Measurements from ENCODE around the gene SYCP2. TPM values are rescaled to one million over a fixed set of nuclear protein-coding genes. Genes with fewer than 3 reads are reported as not detected.

Gene SYCP2
- polyA plus RNA-seq, 1 of the 3 experiments (the other 2 are of a cell fraction): 0.76 TPM

GRCh38 chr20:59949911-59950310 lies 16.5 kb upstream of the SYCP2 start:
- H2AFZ ChIP-seq (ENCODE audit: low read depth): no peak overlapping the region
- no peak overlapping the region for H3K4me2 ChIP-seq
- no peak overlapping the region for H3K4me3 ChIP-seq (ENCODE audit: low read depth in 2 of 2, low read length in 1 of 2)
- H3K27ac ChIP-seq (ENCODE audit: low read depth in 2 of 2, low read length in 1 of 2): no peak overlapping the region
- no peaks in the 10 kb centered on the region for H3K9me3 ChIP-seq
- no peaks in the 10 kb centered on the region for H3K27me3 ChIP-seq (ENCODE audit: insufficient read depth)
- H3K4me1 ChIP-seq (ENCODE audit: control insufficient read depth in 1 of 2, insufficient read depth in 2 of 2, low read depth in 1 of 2, low read length in 1 of 2): peaks cover 0 to 2% of the 10 kb centered on the region in 2 experiments; a peak in 1 of 4 replicates
- ChIA-PET CTCF (interaction anchor here (1.2 to 10.9 kb wide), 5 partner anchors 9 to 99 kb away, joined by 3 to 95 read pairs (median 6); partner anchors contain the start of genes CDH26, FAM217B, PPP1R3D and SYCP2), POLR2A (no interaction called here)
- H3F3A ChIP-seq (replicated peaks; ENCODE audit: insufficient read depth): no peaks in the 10 kb centered on the region
- no peaks in the 10 kb centered on the region for H3K79me2 ChIP-seq (ENCODE audit: insufficient read depth)
- H3K9ac ChIP-seq: no peak overlapping the region
- TF ChIP-seq CTCF (IDR thresholded peaks at IDR 0.05) (no peak), EP300 (IDR thresholded peaks at IDR 0.05; ENCODE audit: borderline replicate concordance in 1 of 2, low read depth in 1 of 2, low read length in 1 of 2) (no peak), RFX5 (IDR thresholded peaks at IDR 0.05; ENCODE audit: low read length) (no peak), ZBTB33 (IDR thresholded peaks at IDR 0.05; ENCODE audit: borderline replicate concordance, low read depth) (no peak), ELF1 (IDR thresholded peaks at IDR 0.05) (no peak), POLR2AphosphoS5 (IDR thresholded peaks at IDR 0.05; ENCODE audit: low read depth, low read length) (no peak), PBX3 (IDR thresholded peaks at IDR 0.05) (no peak), YY1 (IDR thresholded peaks at IDR 0.05; ENCODE audit: low read depth) (no peak), MAX (IDR thresholded peaks at IDR 0.05; ENCODE audit: low read depth) (no peak), GABPA (IDR thresholded peaks at IDR 0.05; ENCODE audit: low read depth) (no peak), FOXM1 (IDR thresholded peaks at IDR 0.05; ENCODE audit: low read depth) (no peak), RXRA (IDR thresholded peaks at IDR 0.05; ENCODE audit: borderline replicate concordance, low read depth) (no peak), TAF1 (IDR thresholded peaks at IDR 0.05; ENCODE audit: borderline replicate concordance, low read depth, low read length) (no peak), JUND (IDR thresholded peaks at IDR 0.05) (no peak), EZH2phosphoT487 (IDR thresholded peaks at IDR 0.05; ENCODE audit: borderline replicate concordance, low read depth) (no peak), USF2 (IDR thresholded peaks at IDR 0.05; ENCODE audit: borderline replicate concordance, low read depth, low read length) (no peak), GATA2 (CRISPR knock-in tag; IDR thresholded peaks at IDR 0.05) (no peak), MXI1 (IDR thresholded peaks at IDR 0.05; ENCODE audit: low read depth, low read length) (no peak), IRF3 (IDR thresholded peaks at IDR 0.05; ENCODE audit: low read depth, low read length) (no peak), FOXJ3 (CRISPR knock-in tag; IDR thresholded peaks at IDR 0.05) (no peak)
- no peaks in the 10 kb centered on the region for H4K20me1 ChIP-seq (ENCODE audit: insufficient read depth)
- no peak for DNase-seq
- 95% methylated on average over 6 of the region's 6 CpGs for WGBS (ENCODE audit: low lambda C conversion rate)
- H3K9me2 ChIP-seq: no peaks in the 10 kb centered on the region
- H3K36me3 ChIP-seq (replicated peaks in 1 of 2; ENCODE audit: control insufficient read depth in 1 of 2, insufficient read depth in 2 of 2, low read length in 1 of 2): peaks cover 5 to 17% of the 10 kb centered on the region in 2 experiments
